Measurements from ENCODE around the gene CHML.

DNA sequence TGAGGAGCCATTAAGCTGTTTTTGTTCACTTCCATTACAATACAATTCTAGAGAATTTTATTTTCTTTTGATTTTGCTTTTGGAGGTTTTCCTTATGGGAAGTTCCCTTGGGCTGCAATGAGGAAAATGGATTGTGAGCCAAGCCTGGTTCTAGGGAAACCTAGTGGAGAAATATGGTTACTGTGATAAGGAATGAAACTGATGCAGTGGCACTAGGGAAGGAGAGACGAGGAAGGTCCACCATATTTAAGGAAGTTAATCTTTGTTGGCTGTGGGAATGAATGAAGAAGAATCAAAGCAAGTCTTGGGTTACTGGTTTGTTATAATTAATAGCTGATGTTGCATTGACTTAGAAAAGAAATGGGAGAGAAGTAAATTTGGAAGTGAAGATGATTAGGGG is 28.4 kb downstream of the CHML start:
- TF ChIP-seq, protein P1, sequence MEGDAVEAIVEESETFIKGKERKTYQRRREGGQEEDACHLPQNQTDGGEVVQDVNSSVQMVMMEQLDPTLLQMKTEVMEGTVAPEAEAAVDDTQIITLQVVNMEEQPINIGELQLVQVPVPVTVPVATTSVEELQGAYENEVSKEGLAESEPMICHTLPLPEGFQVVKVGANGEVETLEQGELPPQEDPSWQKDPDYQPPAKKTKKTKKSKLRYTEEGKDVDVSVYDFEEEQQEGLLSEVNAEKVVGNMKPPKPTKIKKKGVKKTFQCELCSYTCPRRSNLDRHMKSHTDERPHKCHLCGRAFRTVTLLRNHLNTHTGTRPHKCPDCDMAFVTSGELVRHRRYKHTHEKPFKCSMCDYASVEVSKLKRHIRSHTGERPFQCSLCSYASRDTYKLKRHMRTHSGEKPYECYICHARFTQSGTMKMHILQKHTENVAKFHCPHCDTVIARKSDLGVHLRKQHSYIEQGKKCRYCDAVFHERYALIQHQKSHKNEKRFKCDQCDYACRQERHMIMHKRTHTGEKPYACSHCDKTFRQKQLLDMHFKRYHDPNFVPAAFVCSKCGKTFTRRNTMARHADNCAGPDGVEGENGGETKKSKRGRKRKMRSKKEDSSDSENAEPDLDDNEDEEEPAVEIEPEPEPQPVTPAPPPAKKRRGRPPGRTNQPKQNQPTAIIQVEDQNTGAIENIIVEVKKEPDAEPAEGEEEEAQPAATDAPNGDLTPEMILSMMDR (IDR thresholded peaks at IDR 0.05) = no peak
- no peak for TF ChIP-seq POLR2AphosphoS5 (IDR thresholded peaks at IDR 0.05)
- no peak for TF ChIP-seq POLR2A (IDR thresholded peaks at IDR 0.05)
- TF ChIP-seq EP300 (IDR thresholded peaks at IDR 0.05) = no peak
